Activated naive CD4-positive, alpha-beta T cell treated with Interleukin-2 at 50 U/mL for 16 hours (primary cell): ENCODE data around the gene DNAJC10.

Experiments
- DNase-seq: peaks from one replicate; pipeline ENCODE4 v3.0.0-alpha.2; 2020

DNAJC10 gene

DNA sequence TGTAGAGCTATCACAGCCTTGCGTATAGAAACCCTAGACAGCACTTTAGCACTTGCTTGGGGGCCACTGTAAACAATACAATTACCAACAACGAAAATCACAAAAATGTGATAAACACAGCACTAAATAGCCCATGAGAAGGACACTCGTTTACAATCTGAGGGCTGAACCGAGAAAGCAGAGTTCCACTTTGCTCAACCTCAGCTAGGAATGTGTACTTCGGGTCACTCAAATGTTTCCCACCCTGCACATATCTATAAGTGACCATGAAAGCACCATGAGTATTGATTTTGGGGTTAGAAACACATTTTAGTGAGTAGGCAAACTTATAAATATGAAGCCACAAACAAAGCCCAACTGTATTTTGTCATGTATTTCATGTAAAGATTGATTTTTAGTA is 88.1 kb downstream of the DNAJC10 start:
- no peak for DNase-seq

DNA sequence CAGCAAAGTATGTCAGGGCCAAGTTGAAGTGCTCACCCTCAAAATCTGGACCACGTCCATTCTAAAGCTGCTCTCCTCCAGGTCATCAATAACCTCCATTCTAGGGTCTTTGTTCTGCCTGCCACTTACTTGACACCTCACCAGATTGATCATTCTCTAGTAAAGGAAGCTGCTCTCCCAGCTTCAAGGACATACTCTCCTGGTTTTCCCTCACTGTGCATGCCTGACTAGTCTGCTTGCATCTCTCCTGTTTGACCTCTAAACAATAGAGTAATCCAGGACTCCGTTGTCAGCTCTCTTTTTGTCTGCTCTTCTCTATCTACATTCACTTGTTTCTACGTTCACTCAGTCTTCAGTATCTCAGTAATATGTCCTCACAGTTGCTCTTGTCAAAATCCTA is 91.3 kb downstream of the DNAJC10 start:
- no peak for DNase-seq

DNA sequence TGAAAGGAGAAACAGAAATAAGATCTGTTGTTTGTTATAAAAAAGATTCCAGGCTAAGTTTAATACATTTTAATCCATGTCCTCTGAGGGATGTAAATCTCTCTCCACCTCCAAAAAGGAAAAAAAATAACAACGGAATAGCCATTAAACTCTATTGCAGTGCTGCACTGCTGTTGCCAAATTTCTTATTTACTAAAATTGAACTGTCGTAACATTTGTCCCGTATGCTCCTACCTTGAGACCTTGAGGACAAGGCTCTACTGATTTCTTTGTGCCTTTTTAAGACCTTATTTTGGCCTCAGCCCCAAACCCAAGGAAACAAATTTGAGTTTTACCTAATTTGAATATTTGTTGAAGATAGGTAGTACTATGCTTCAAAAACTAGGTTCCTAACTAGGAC is 94.0 kb downstream of the DNAJC10 start:
- no peak for DNase-seq

DNA sequence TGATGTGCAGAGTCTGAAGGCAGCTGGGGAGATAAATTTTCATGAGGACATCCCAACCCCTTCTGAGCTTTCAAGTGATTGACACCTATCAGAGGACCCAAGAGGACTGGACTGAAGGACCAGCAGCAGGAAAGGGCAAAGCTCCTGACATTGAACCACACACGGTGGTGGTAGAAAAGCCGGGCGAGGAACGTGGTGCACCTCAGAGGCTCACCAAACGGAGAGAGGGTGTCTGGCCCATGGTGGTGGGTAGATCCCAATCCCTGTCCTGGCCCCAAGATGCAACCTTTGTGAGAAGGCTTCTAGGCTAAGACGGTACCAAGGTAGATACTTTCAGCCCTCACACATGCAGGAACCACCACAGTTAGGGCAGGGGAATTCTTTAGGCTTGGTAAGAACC is 98.3 kb downstream of the DNAJC10 start:
- no peak for DNase-seq

DNA sequence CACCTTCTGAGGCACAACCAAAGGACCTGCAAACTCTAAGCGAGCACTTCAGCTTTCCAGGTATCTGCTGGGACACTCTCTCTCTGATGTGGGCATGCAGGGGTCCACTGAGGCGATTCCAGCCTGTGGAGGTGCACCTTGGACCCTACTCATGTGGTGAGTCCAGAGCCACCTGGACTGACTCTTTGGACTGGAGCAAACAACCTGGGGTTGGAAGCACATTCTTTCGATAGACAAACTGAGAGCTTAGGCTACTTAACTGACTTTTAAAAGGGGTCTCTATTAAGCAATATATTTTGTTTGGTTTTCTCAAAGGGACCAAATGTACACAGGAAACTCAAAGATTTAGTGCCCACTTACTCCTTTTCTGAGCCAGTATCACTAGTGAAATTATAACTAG is 98.7 kb downstream of the DNAJC10 start:
- no peak for DNase-seq

DNA sequence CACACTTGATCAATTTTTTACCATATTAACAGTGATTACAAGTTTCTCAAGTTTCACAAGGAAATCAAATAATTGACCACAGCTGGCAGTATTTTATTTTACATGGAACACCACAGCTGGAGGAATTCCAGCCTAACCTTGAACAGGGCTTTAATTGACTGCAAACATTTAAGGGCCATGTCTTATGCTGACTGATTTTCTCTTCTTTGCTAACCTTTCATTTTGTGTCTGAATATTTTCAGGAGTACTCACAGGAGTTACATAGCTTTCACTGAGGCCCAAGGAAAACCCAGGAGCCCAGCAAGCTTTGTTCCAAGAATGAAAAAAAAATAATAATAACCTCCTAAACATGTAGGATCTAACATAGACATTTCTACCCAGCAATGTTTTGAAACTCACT is 100.8 kb downstream of the DNAJC10 start:
- DNase-seq, result no peak

DNA sequence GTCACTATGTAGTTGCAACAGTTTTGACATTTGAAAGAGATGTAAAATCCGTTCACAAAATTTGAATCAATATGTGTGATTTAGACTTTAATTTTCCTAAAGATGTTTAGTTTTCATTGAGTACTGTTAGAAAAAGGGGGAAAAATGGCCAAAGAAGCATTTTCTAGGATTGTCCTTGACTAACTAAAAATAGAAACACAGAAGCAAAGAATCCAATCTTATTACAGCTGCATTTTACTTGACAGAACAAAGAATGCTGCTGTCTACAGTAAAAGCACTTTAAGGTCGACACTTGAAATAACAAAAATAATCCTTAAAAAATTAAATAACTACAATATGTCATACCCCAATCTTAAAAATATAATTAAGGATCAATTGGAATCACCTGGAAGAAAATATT is 101.5 kb downstream of the DNAJC10 start:
- no peak for DNase-seq

DNA sequence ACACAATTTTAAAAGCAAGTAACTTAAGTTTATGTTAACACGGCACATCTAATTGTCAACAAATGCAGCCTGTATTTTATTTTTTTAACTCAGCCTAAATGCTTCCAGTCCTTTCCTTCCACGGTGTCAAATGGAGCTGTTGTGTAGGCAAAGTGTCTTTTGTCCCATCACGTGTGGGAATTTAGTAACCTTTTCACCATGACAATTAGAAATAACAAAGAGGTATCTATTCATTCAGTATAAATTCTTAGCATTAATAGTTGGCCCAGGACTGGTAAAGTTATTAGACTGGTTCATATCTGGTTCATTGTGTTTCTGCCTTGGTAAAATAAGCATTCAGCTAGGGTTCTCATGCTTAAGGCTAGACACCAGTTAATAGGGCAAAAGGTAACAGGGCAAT is 102.4 kb downstream of the DNAJC10 start:
- no peak for DNase-seq

DNA sequence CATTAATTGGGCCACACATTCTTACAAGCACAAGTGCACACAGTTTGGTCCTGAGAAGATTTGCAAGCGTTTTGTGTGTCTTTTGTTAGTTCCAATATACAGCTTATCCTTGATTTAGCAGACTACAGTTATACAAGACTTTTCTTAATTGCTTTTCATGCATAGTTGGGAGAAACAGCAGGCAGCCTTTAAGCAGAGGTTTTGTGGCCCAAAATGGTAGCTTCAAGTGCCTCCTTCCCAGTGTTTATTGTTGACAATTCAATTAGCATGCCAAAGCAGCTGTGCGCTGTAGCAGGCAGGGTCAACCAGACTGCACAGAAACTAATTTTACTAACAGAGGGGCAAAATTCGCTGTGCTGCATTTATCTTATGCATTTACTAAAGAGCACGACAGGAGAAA is 102.9 kb downstream of the DNAJC10 start:
- no peak for DNase-seq

DNA sequence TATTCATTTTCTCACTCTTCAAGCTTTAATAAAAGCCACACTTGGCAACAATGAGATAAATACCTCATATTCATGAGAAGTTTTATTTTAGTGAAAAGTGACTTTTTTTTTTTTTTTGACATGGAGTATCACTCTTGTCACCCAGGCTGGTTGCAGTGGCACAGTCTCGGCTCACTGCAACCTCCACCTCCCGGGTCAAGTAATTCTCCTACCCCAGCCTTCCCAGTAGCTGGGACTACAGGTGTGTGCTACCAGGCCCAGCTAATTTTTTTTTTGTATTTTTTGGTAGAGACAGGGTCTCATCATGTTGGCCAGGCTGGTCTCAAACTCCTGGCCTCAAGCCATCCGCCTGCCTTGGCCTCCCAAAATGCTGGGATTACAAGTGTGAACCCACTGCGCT is 103.4 kb downstream of the DNAJC10 start:
- no peak for DNase-seq

DNA sequence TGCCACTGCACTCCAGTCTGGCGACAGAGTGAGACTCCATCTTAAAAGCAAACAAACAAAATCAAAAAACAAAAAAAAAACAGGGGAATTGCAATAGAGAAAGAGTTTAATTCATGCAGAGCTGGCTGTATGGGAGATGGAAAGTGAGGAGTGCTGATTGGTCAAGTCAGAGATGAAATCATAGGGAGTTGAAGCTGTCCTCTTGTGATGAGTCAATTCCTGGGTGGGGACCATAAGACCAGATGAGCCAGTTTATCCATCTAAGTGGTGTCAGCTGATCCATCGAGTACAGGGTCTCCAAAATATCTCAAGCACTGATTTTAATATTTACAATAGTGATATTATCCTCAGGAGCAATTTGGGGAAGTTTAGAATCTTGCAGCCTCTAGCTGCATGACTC is 105.1 kb downstream of the DNAJC10 start:
- no peak for DNase-seq

DNA sequence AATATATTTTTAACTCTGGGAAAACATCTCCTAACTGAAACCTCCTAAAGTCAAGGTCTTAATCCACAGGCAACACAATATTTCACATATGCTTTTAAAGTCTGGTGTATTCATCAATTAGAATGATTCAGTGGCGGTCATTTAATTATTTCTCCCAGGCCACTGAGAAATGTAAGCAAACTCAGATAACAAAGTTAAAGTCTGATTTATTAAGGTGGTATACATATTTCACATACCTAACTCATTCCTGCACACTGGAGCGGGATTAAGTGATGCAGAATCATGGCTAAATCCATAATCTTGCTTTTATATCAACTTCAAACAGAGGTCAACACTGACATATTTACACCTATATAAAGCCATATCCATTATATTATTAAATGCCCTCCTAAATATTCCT is 106.7 kb downstream of the DNAJC10 start:
- DNase-seq, result no peak

DNA sequence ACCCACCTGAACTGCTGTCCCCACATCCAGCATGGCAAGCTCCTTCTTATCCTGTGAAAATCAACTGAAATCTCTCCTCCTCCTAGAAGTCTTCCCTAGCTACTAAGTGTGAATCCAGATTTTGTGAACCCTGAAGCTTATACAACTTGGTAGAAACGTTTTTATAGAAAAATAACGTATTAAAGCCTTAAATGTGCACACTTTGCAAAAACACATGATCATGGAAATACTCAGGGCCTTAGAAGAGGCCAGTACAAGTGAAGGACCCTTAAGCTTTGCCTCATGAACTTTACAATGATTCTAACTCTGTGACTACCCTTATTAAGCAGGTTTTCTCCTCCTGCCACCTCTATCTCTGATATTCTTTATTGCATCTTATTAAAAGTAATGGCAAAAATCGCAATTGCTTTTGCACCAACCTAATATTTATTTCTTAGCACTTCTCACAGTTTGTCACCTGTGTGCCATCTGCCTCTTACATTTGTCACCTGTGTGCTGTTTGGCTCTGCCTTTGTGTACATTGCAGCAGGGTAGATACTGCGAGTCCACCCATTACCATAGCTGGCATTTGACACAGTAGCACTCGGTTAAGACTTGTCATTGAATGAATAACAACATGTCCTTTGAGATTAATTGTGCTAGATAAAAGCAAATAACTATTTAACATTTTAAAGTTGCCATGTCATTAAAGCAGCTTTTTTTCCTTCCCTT is 108.2 kb downstream of the DNAJC10 start:
- DNase-seq, result no peak

DNA sequence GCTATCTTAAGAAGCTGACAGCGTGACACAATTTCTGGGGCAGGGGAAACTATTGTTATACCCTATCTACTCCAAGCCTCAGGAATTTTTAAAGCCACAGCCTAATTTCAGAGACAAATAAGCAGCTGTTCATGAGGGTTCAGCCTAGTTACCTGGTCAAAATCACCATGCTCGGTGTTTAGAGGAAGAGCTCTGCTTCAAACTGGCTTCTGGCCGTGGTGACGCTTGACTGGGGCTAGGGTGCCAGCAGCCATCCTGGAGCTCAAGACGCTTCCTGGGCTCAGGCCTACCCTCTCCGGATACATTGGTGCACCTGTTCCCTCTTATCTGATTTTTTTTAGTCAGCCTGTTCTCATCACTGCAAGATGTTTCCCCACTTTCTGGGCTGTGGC is 108.7 kb downstream of the DNAJC10 start:
- no peak for DNase-seq

DNA sequence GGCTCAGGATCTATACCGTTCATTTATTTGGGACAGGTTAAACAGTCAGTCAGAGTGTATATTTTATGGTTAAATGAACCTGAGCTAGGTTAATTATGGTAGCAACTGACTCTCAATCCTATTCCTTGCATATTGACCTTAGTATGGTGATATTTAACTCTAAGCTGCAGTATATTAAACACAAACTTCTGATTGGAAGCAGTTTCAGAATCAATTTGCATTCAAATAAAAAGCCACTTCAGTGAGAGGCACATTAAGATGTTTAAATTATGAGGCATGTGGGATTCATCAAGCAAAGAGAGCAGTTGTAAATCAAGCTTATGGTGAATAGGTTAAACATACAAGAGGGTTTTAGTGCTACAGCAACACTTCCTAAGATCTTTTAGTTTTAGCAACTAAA is 110.0 kb downstream of the DNAJC10 start:
- no peak for DNase-seq

DNA sequence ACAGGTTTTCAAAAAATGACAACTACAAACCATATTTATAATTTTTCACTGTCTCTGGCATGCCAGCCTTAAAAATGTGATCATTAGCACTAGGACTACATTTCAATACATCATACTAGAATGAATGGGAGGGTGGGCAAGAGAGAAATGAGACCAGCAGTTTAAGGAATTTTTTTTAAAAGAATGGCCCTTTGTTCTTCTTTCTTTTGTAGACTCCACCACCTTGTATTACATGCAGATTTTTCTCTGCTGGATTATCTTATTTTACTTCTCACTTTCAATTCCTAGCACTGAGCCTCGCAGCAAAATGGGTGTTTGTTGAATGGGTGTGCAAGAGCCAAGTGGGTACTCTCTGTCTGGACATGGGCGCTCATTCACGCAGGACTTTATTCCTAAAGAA is 110.4 kb downstream of the DNAJC10 start:
- DNase-seq, result no peak

DNA sequence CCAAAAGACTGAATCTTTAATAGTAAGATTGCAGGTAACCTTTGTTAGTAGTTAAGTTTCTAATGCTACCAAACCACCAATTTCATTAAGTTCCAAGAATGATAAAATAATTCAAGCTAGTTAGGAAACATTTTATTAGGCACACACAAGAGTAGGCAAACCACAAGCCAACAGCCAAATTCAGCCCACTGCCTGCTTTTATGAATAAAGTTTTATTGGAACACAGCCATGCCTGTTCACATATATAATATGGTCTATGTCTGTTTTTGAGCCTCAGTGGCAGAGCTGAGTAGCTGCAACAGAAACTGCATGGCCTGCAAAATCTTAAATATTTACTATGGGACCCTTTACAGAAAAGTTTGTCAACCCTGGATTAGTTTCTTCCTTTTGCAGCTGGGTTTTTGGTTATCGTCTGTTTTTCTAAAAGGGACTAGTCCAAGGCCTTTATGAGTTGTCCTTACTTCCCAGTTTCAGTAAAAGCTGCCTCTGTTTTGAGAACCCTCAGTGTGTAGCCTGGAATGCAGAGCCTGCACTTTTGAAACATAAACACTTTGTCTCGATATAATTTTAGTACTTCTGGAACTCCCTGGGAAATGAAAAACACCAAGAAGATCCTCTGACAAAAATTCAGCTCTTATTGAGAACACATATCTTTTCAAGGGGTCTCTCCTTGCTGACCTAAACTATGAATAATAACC is 111.3 kb downstream of the DNAJC10 start:
- DNase-seq, result no peak

DNA sequence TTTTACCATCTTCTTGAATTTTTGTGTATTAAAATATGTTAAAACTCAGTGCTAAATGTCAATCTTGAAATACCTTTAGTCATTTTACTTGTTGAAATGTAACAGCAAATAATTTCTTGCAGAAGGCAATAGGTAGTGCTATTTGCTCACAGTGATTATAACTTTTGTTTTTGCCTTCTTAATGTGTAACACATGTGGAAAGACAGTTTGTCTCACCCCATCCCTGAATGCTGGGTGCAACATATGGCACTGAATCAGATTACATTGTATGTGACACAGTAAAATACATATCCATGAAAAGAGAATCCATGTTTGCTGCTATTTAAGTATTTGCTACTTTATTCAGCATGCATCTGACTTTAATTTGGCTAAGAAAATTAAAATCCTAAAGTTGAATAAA is 115.0 kb downstream of the DNAJC10 start:
- no peak for DNase-seq

DNA sequence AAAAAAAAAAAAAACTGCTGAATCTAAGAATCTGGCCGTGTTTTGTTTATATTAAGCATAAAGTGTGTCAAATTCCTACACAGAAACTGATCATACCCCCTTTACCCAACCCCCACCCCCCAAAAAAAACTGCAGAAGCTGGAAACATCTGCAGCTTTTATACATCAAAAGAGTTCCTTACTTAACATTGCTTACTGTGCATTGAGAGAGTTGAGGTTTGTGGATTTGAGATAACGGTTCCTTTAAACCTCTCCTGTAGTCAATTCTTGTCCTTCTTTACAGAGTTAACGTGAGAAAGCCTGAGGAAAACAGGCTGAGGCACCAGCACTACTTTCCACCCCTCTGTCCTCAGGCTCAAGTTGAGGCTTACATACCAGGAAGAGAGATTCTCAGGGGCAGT is 115.9 kb downstream of the DNAJC10 start:
- DNase-seq, result no peak

DNA sequence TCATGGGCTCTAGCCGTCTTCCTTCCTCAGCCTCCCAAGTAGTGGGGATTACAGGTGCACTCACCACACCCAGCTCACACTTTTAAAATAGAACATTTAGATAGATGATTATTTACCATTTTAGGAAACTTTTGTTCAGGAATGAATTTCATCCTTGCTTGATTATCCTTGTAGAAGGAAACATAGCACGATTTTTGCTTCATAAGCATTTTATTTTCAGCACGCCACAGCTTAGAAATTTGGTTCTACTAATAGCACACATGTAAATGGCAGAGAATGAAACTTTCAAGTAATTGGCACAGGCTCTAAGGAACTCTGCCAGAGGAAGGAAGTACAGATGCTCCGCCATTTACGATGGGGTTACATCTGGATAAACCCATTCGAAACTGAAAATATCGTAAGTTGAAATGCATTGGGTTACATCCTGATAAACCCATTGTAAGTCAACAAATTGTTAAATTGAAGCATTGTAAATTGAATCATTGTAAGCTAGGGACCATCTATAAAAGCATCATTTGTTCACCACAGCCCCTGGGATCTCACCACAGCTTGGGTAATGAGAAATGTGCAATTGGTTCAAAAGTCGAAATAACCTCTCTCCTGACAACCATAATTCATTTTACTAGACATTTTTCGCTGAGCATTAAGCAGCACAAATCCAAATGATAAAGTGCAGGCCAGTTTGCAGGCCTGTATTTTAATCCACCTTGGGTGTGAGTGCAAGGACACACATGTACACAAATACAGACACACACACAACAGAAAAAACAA is 117.2 kb downstream of the DNAJC10 start:
- DNase-seq, result no peak

DNA sequence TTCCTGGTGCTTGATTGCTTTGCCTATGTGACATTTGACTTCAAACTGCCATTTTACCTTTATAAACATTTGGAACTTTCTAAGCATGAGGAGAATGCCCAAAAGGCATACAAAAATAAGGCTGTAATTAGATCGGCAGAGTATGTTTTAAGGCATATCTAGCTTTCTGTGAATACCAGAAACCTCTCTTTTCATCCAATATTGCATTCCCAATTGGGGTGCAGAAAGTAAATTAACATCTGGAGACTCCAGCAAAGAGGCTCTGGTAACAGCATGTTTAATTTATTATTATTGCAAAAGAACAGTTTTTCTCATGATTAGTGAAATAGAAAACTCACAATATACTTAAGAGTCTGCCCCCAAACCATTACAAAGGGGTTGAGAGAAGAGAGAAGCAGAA is 118.2 kb downstream of the DNAJC10 start:
- DNase-seq, result no peak

DNA sequence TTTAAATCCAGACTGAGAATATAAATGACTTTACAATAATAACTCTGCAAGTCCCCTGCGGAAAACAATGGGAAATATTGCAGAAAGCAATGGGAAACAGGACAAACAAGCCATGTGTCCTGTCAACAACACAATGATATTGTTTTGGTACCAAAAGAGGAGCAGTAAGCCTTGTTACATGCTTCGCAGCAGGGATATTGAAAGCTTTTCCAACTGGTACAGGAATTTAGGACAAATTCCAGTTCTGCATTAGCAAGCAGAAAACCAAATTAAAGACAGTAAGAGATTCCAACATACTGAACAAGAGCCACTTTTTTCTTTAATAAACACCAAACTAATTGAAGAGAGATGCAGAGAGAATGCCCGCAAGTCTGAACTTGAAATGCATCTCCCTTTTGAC is 120.4 kb downstream of the DNAJC10 start:
- no peak for DNase-seq
